ENCODE measurements around the gene SMG1. TPM values are rescaled to one million over a fixed set of nuclear protein-coding genes. Genes with fewer than 3 reads are reported as not detected.

Gene SMG1
- total and polyA plus RNA-seq, 2 experiments from 2014 or later = 9.9 to 57.0 TPM

DNA sequence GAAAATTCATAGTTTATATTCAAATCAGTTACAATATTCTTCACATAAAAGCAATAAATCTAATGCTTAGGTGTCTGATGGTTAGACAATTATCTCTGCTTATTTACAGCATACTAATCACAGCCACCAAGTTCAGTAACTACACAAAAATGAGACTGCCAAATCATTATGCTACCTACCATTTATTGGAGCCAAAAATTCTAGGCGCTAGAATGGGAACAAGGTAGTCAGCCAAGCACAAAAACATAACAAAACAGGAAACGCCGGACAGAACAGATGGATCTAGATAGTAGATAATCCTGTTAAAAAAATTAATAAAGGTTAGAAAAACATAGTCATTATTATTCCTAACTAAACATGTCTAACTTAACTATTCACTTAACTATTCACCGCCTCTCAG lies 128.5 kb downstream of the SMG1 start:
- no peak overlapping the region for H3K27ac ChIP-seq

DNA sequence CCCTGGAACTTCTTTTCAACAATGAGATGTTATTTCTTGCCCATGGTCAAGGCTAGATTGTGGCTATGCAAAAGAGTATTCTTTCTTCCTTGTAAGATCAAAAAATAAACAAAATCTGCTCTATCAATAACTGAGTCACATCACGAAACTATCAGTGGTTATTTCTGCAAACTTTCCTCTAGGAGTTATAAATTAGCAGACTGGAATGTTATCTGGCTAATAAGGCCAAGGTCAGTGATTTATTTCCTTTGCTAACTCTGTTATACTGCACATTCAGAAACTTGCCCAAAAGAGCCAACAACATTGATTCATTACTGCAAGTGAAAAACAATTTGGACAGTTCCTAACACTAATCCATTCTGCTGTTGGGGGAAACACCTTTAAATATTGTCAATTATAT lies 129.8 kb downstream of the SMG1 start:
- TF ChIP-seq EZH2 (IDR thresholded peaks at IDR 0.05; ENCODE audit: borderline replicate concordance) (no peak), EZH2phosphoT487 (IDR thresholded peaks at IDR 0.05; ENCODE audit: low read depth, severe bottlenecking, unreplicated experiment) (no peak)
- TF ChIP-seq, protein P1, sequence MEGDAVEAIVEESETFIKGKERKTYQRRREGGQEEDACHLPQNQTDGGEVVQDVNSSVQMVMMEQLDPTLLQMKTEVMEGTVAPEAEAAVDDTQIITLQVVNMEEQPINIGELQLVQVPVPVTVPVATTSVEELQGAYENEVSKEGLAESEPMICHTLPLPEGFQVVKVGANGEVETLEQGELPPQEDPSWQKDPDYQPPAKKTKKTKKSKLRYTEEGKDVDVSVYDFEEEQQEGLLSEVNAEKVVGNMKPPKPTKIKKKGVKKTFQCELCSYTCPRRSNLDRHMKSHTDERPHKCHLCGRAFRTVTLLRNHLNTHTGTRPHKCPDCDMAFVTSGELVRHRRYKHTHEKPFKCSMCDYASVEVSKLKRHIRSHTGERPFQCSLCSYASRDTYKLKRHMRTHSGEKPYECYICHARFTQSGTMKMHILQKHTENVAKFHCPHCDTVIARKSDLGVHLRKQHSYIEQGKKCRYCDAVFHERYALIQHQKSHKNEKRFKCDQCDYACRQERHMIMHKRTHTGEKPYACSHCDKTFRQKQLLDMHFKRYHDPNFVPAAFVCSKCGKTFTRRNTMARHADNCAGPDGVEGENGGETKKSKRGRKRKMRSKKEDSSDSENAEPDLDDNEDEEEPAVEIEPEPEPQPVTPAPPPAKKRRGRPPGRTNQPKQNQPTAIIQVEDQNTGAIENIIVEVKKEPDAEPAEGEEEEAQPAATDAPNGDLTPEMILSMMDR (IDR thresholded peaks at IDR 0.05; ENCODE audit: poor library complexity) = no peak
- Histone ChIP-seq H3K79me2 (peaks cover 61% of the 10 kb centered on the region), H3K9me2 (replicated peaks; ENCODE audit: insufficient read depth) (no peaks in the 10 kb centered on the region), H4K20me1 (ENCODE audit: insufficient read depth, poor library complexity, severe bottlenecking) (peaks cover 18% of the 10 kb centered on the region), H3K4me1 (ENCODE audit: insufficient read depth) (peaks cover 16% of the 10 kb centered on the region), H3K4me2 (no peak overlapping the region), H3K4me3 (no peak overlapping the region), H3K36me3 (replicated peaks; ENCODE audit: insufficient read depth, low read depth) (no peaks in the 10 kb centered on the region), H3K9me3 (ENCODE audit: low read depth) (no peaks in the 10 kb centered on the region), H3K27me3 (no peaks in the 10 kb centered on the region), H3K27ac (peak overlapping the region; percentile 23), H2AFZ (no peak overlapping the region)
- DNase-seq (ENCODE audit: low spot score) = no peak
- WGBS (ENCODE audit: low lambda C conversion rate, missing lambda C conversion rate) = 82% methylated on average over 1 of the region's 1 CpG

More for the DNA sequence above, 128.5 kb downstream of the SMG1 start:
- WGBS (ENCODE audit: low lambda C conversion rate, missing lambda C conversion rate) = 94% methylated on average over 4 of the region's 4 CpGs
- H3K9me3 ChIP-seq (ENCODE audit: low read depth) = no peaks in the 10 kb centered on the region
- H3K9me2 ChIP-seq (replicated peaks; ENCODE audit: insufficient read depth) = no peaks in the 10 kb centered on the region
- H3K4me1 ChIP-seq (ENCODE audit: insufficient read depth) = peaks cover 16% of the 10 kb centered on the region
- DNase-seq (ENCODE audit: low spot score) = no peak
- H4K20me1 ChIP-seq (ENCODE audit: insufficient read depth, poor library complexity, severe bottlenecking) = peaks cover 18% of the 10 kb centered on the region
- TF ChIP-seq, protein P1 (IDR thresholded peaks at IDR 0.05; ENCODE audit: poor library complexity) = no peak
- TF ChIP-seq EZH2phosphoT487 (IDR thresholded peaks at IDR 0.05; ENCODE audit: low read depth, severe bottlenecking, unreplicated experiment) (no peak), EZH2 (IDR thresholded peaks at IDR 0.05; ENCODE audit: borderline replicate concordance) (no peak)
- H3K4me3 ChIP-seq = no peak overlapping the region
- no peak overlapping the region for H2AFZ ChIP-seq
- peaks cover 61% of the 10 kb centered on the region for H3K79me2 ChIP-seq
- H3K27me3 ChIP-seq = no peaks in the 10 kb centered on the region
- no peak overlapping the region for H3K4me2 ChIP-seq
- no peaks in the 10 kb centered on the region for H3K36me3 ChIP-seq (replicated peaks; ENCODE audit: insufficient read depth, low read depth)

DNA sequence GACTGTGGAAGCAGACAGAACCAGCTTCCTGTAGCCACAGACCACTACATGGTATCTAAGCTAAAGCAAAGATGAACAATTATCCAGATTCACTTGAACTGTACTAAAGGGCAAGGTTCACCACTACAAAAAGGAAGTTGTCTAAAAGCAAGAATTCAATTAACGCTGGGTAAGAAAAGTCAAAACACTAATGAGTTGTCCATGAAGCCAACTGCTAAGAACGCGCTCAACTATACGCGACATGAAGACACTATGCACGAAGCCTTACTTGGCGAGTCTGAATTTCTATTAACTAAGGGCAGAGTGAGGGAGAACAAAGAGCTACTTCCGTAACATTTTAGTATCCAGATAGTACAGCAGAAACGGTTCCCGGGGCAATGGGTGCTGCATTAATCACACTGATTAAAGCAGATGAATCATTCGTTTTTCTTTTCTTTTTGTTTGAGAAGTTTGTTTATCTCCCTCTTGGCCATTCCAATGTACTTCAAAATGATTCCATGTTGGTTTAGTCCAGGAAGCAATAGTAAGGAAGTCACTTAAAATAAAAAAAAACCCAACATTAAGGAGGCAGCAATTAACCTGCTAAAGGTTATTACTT lies 133.3 kb downstream of the SMG1 start:
- Histone ChIP-seq H3K36me3 (replicated peaks; ENCODE audit: insufficient read depth, low read depth) (peaks cover 3% of the 10 kb centered on the region), H3K79me2 (peaks cover 53% of the 10 kb centered on the region), H3K4me1 (ENCODE audit: insufficient read depth) (peaks cover 13% of the 10 kb centered on the region), H3K27ac (no peak overlapping the region), H4K20me1 (ENCODE audit: insufficient read depth, poor library complexity, severe bottlenecking) (peaks cover 19% of the 10 kb centered on the region), H3K9me2 (replicated peaks; ENCODE audit: insufficient read depth) (no peaks in the 10 kb centered on the region), H3K4me2 (no peak overlapping the region), H3K9me3 (ENCODE audit: low read depth) (no peaks in the 10 kb centered on the region), H3K4me3 (no peak overlapping the region), H2AFZ (no peak overlapping the region), H3K27me3 (no peaks in the 10 kb centered on the region)
- TF ChIP-seq, protein P1 (IDR thresholded peaks at IDR 0.05; ENCODE audit: poor library complexity) = no peak
- TF ChIP-seq EZH2phosphoT487 (IDR thresholded peaks at IDR 0.05; ENCODE audit: low read depth, severe bottlenecking, unreplicated experiment) (no peak), EZH2 (IDR thresholded peaks at IDR 0.05; ENCODE audit: borderline replicate concordance) (no peak)
- 94% methylated on average over 11 of the region's 11 CpGs for WGBS (ENCODE audit: low lambda C conversion rate, missing lambda C conversion rate)
- no peak for DNase-seq (ENCODE audit: low spot score)

All from hepatocyte (in vitro differentiated cells).